Esophagus squamous epithelium (tissue), 4 donors: ENCODE results near the gene SPTLC2.

Source experiments
- CTCF ChIP-seq, 6 experiments: fragments of 450-650 bp in 4 of 6; fragments of 200-600 bp in 2 of 6; sonication (generic) in 2 of 6; IDR thresholded peaks; one replicate each; pipeline ENCODE4 v1.5.1; 2016 to 2019; ENCODE audit warnings: antibody characterized with exemption in 6 of 6, mild to moderate bottlenecking in 4 of 6, moderate library complexity in 4 of 6
- POLR2A ChIP-seq, 4 donors: fragments of 450-650 bp; IDR thresholded peaks; one replicate each; pipeline ENCODE4 v1.6.1; 2017; ENCODE audit warnings: antibody characterized with exemption in 4 of 4, mild to moderate bottlenecking in 4 of 4, moderate library complexity in 3 of 4

DNA sequence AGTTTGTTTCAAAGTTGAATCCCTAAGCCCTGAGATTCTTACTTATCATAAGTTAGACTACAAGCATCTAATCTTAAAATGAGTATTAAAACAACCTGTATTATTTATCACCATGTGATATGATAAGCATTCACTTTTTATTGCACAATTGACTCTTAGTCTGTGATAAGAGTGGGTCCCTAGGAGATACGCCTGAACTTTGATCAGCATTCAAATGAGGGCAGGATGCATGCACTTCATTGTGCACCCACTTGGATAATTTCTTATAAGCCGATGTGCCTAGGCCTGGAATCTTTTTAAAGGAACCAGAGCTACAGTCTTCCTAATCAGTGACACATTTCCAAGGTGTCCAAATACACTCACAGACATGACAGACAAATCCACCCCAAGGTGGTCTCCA lies 31.4 kb upstream of the SPTLC2 start:
- TF ChIP-seq CTCF (IDR thresholded peaks at IDR 0.05), result no peak
- TF ChIP-seq POLR2A (IDR thresholded peaks at IDR 0.05), result no peak
